Endothelial cell of umbilical vein (primary cell): Measurements from ENCODE around the gene MYH10. TPM values are rescaled to one million over a fixed set of nuclear protein-coding genes. Genes with fewer than 3 reads are reported as not detected.
A peak's percentile ranks its signal among the peaks of the same experiment; 100 is the strongest.

Source experiments
- BruUV-seq: library from RNA; stranded (reverse); fragments of 400-500 nt; replicated peaks from 2 replicates; lab custom pipeline; 2021; lab: Mats Ljungman, UMichigan
- CTCF ChIA-PET: fragments of 300-600, 350-600 bp; sonication (Branson Sonifier 250); formaldehyde crosslinking; loops from one replicate; lab custom pipeline; 2021; ENCODE audit warnings: antibody characterized with exemption, inconsistent platforms; lab: Charles Lee
- POLR2A ChIA-PET: fragments of 300-600, 350-600 bp; sonication (Branson Sonifier 250); formaldehyde crosslinking; loops from one replicate; lab custom pipeline; 2021; ENCODE audit warnings: antibody characterized with exemption, inconsistent platforms; lab: Charles Lee
- DNase-seq: peaks from one replicate; pipeline ENCODE4 v3.0.0-alpha.2; 2011; ENCODE audit warnings: low read depth, low spot score
- FAIRE-seq: peaks from 2 replicates; lab custom pipeline; 2011; peaks lifted over from hg19 to GRCh38; lab: Jason Lieb, UNC
- H2AFZ ChIP-seq: 2 replicates; pipeline ENCODE4 v1.6.0; 2012; ENCODE audit warnings: low read depth, low read length, control low read depth, inconsistent platforms
- H3K27ac ChIP-seq: 2 replicates; pipeline ENCODE4 v1.5.1; 2011; ENCODE audit warnings: low read depth, mild to moderate bottlenecking, control low read depth, low read length, moderate library complexity; ENCODE audit not compliant: insufficient read depth
- H3K27me3 ChIP-seq, 2 experiments: 2 replicates each; pipeline versions ENCODE4 v1.6.0 to v1.6.1; 2011; ENCODE audit warnings: low read length in 2 of 2, mixed read lengths in 1 of 2; ENCODE audit not compliant: control insufficient read depth in 2 of 2, insufficient read depth in 2 of 2
- H3K36me3 ChIP-seq, 2 experiments: 2 replicates in 1 of 2; 3 replicates in 1 of 2; pipeline ENCODE4 v1.5.1; 2011; ENCODE audit warnings: low read length in 2 of 2, mild to moderate bottlenecking in 1 of 2, moderate library complexity in 1 of 2; ENCODE audit not compliant: control insufficient read depth in 2 of 2, insufficient read depth in 2 of 2; ENCODE audit errors: extremely low read depth in 1 of 2
- H3K4me1 ChIP-seq: 3 replicates; pipeline ENCODE4 v1.5.1; 2011; ENCODE audit warnings: mild to moderate bottlenecking, low read length; ENCODE audit not compliant: control insufficient read depth, insufficient read depth; ENCODE audit errors: extremely low read depth
- H3K4me2 ChIP-seq: 2 replicates; pipeline ENCODE4 v1.6.1; 2011; ENCODE audit warnings: low read length, control low read depth, mixed read lengths; ENCODE audit not compliant: insufficient read depth
- H3K4me3 ChIP-seq, 3 experiments: fragments of 200-600 bp in 1 of 3; sonication (generic), shearing (Covaris generic) in 1 of 3; replicated peaks in 1 of 3; 2 replicates each; pipeline ENCODE4 v1.5.1; 2011 to 2016; ENCODE audit warnings: control low read depth in 3 of 3, low read length in 3 of 3, mild to moderate bottlenecking in 2 of 3, inconsistent platforms in 1 of 3, low read depth in 1 of 3, moderate library complexity in 1 of 3; ENCODE audit not compliant: insufficient read depth in 1 of 3
- H3K79me2 ChIP-seq: 2 replicates; pipeline ENCODE4 v1.6.0; 2012; ENCODE audit warnings: low read length, inconsistent platforms; ENCODE audit not compliant: control insufficient read depth, insufficient read depth
- H3K9ac ChIP-seq: replicated peaks from 2 replicates; pipeline ENCODE3; 2011; ENCODE audit warnings: low read length, control low read depth; ENCODE audit not compliant: insufficient read depth; ENCODE audit errors: extremely low read depth
- H3K9me1 ChIP-seq: replicated peaks from 3 replicates; pipeline ENCODE4 v1.6.0; 2011; ENCODE audit warnings: mild to moderate bottlenecking, low read length; ENCODE audit not compliant: control insufficient read depth, insufficient read depth; ENCODE audit errors: extremely low read depth
- H3K9me3 ChIP-seq: replicated peaks from 2 replicates; pipeline ENCODE4 v1.5.1; 2012; ENCODE audit warnings: low read length, inconsistent platforms; ENCODE audit not compliant: control insufficient read depth, insufficient read depth
- H4K20me1 ChIP-seq: replicated peaks from 2 replicates; pipeline ENCODE3; 2011; ENCODE audit warnings: mild to moderate bottlenecking, low read length; ENCODE audit not compliant: control insufficient read depth, insufficient read depth; ENCODE audit errors: extremely low read depth
- EZH2 ChIP-seq: IDR thresholded peaks from 2 replicates; pipeline ENCODE4 v1.6.1; 2012; ENCODE audit warnings: borderline replicate concordance, low read depth, mild to moderate bottlenecking, moderate library complexity, low read length, inconsistent platforms; ENCODE audit not compliant: severe bottlenecking
- FOS ChIP-seq: IDR thresholded peaks from 2 replicates; pipeline ENCODE4 v1.6.1; 2011; ENCODE audit warnings: mild to moderate bottlenecking, low read length, moderate library complexity, borderline replicate concordance; ENCODE audit not compliant: insufficient read depth
- GATA2 ChIP-seq: IDR thresholded peaks from 2 replicates; pipeline ENCODE4 v1.7.0; 2011; ENCODE audit warnings: low read depth, mild to moderate bottlenecking, moderate library complexity, mixed read lengths, low read length; ENCODE audit not compliant: insufficient read length, insufficient read depth
- JUN ChIP-seq: IDR thresholded peaks from 2 replicates; pipeline ENCODE4 v1.6.1; 2011; ENCODE audit warnings: borderline replicate concordance, low read depth; ENCODE audit not compliant: insufficient read length, insufficient read depth
- POLR2A ChIP-seq: IDR thresholded peaks from 2 replicates; pipeline ENCODE4 v1.6.1; 2012; ENCODE audit warnings: low read depth, mild to moderate bottlenecking, control low read depth, low read length
- dilution Hi-C: fragments of 300-500 bp; cut with MboI; formaldehyde crosslinking; loops from one replicate; pipeline ENCODE4 v1.15.0; 2019; ENCODE audit warnings: low sequenced_read_pairs; ENCODE audit not compliant: extremely low pct_ligation_motif_present
- intact Hi-C: fragments of 100-400 bp; cut with micrococcal nuclease; formaldehyde crosslinking; loops from one replicate; pipeline ENCODE4 v1.10.0; 2022
- polyA plus RNA-seq, 4 experiments: library from polyadenylated mRNA; depleted of rRNA in 3 of 4; stranded (reverse) in 3 of 4; unstranded in 1 of 4; fragments of >200 nt; gene quantifications; 2 replicates each; pipeline versions ENCODE4 v1.2.1 to v1.2.3, GENCODE V29; 2011 to 2012; ENCODE audit warnings: missing spikeins in 1 of 4
- total RNA-seq: library from RNA; stranded (reverse); gene quantifications from 2 replicates; pipeline ENCODE4 v1.2.3, GENCODE V29; 2021
- TF ChIP-seq, protein P1 (sequence below), 2 donors: IDR thresholded peaks; 1 replicate in 1 of 2; 2 replicates in 1 of 2; pipeline ENCODE4 v1.5.1; 2011; ENCODE audit warnings: low read length in 2 of 2, mild to moderate bottlenecking in 2 of 2, moderate library complexity in 2 of 2, control low read depth in 1 of 2, inconsistent platforms in 1 of 2, low read depth in 1 of 2; ENCODE audit not compliant: insufficient read depth in 1 of 2; ENCODE audit errors: extremely low read depth in 1 of 2

MYH10 gene
- total and polyA plus RNA-seq, 2 donors (not counting 3 experiments of a cell fraction or from before 2014, with no cell fraction given): 73.4 to 232 TPM

DNA sequence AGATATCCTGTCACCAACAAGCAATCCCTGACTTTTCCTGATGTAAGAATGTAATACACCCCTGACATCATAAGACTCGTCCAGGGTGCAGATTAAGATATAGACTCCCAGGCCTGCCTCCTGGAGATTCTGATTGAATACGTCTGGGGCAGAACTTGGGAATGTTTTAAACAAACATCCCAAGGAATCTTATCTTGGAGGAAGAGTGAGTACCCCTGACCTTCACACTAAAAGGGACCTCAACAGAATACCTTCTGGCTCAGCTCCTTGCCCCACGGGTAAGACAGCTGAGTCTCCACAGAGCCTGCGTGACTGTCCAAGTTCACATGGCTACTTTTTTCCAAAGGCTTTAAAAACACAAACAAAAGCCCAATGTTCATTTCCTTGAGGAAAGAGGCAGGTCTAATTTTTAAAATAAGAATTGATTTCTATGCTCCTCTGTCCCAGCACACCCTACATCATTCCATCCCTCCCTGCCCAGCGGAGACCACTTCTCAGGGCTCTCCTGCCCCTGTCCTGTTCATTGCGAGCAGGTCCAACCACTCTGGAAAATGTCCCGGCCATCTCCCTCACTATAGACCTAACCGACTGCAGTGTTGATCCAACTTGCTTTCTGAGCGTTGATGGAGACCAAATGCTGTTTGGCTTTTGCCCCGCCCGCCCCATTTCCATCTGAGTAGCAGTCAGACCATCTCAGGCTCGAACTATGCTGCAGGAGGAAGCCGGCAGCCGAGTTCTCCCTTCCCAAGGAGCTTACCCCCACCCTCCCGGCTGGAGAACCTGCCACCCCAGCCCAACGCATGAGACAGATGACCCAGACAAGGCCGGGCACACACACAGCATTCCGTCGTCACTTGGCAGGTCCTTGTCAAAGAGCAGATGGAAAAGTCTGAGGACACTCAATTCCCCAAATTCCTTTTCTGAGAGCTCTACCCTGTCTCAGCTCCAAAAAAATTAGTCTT is 44.1 kb upstream of the MYH10 start:
- Histone ChIP-seq H4K20me1 (no peaks in the 10 kb centered on the region), H3K9ac (no peak overlapping the region), H3K4me3 (no peak overlapping the region), H3K9me1 (no peaks in the 10 kb centered on the region), H3K27ac (peak overlapping the region; percentile 7), H2AFZ (no peak overlapping the region), H3K36me3 (no peaks in the 10 kb centered on the region), H3K4me1 (peaks cover 18% of the 10 kb centered on the region), H3K4me2 (no peak overlapping the region), H3K27me3 (peaks cover 0 to 2% of the 10 kb centered on the region in 2 experiments), H3K9me3 (no peaks in the 10 kb centered on the region), H3K79me2 (no peaks in the 10 kb centered on the region)
- BruUV-seq: no TSS peak
- POLR2A ChIA-PET: no interaction called here
- DNase-seq: peak; percentile 80
- CTCF ChIA-PET: interaction anchor here (1.0 to 1.2 kb wide), 2 partner anchors 13 to 71 kb away, joined by 3 to 7 read pairs; no protein-coding TSS in a partner anchor
- FAIRE-seq: no peak
- TF ChIP-seq POLR2A (no peak), EZH2 (no peak), FOS (no peak), JUN (no peak), GATA2 (peak; percentile 45)
- TF ChIP-seq, protein P1, sequence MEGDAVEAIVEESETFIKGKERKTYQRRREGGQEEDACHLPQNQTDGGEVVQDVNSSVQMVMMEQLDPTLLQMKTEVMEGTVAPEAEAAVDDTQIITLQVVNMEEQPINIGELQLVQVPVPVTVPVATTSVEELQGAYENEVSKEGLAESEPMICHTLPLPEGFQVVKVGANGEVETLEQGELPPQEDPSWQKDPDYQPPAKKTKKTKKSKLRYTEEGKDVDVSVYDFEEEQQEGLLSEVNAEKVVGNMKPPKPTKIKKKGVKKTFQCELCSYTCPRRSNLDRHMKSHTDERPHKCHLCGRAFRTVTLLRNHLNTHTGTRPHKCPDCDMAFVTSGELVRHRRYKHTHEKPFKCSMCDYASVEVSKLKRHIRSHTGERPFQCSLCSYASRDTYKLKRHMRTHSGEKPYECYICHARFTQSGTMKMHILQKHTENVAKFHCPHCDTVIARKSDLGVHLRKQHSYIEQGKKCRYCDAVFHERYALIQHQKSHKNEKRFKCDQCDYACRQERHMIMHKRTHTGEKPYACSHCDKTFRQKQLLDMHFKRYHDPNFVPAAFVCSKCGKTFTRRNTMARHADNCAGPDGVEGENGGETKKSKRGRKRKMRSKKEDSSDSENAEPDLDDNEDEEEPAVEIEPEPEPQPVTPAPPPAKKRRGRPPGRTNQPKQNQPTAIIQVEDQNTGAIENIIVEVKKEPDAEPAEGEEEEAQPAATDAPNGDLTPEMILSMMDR (IDR thresholded peaks at IDR 0.05; ENCODE audit: extremely low read depth in 1 of 2, insufficient read depth in 1 of 2, low read depth in 1 of 2, low read length in 2 of 2): no peak
- intact Hi-C loops (no loop called here), dilution Hi-C loops (no loop called here)
